Neural progenitor cell (in vitro differentiated cells): ENCODE measurements around the gene SYT5. TPM values are rescaled to one million over a fixed set of nuclear protein-coding genes. Genes with fewer than 3 reads are reported as not detected.

Experiments used
- DNase-seq: peaks from one replicate; pipeline ENCODE4 v3.0.0-alpha.2; 2016; ENCODE audit warnings: low spot score
- H2AFZ ChIP-seq: fragments of 200-600 bp; sonication (generic); replicated peaks from 2 replicates; pipeline ENCODE4 v1.6.1; 2016; ENCODE audit warnings: antibody characterized with exemption
- H3F3A ChIP-seq: fragments of 200-600 bp; sonication (generic); 2 replicates; pipeline ENCODE4 v1.6.1; 2016; ENCODE audit warnings: antibody characterized with exemption, low read depth
- H3K27ac ChIP-seq: fragments of 200-600 bp; sonication (generic); 2 replicates; pipeline ENCODE4 v1.5.1; 2016; ENCODE audit warnings: mild to moderate bottlenecking
- H3K27me3 ChIP-seq: fragments of 200-600 bp; sonication (generic); 2 replicates; pipeline ENCODE4 v1.6.1; 2016; ENCODE audit warnings: mild to moderate bottlenecking, moderate library complexity
- H3K36me3 ChIP-seq: fragments of 200-600 bp; sonication (generic); 2 replicates; pipeline ENCODE4 v1.5.1; 2016
- H3K4me1 ChIP-seq: fragments of 200-600 bp; sonication (generic); 2 replicates; pipeline ENCODE4 v1.6.1; 2016; ENCODE audit warnings: mixed run types
- H3K4me2 ChIP-seq: fragments of 200-600 bp; sonication (generic); 2 replicates; pipeline ENCODE4 v1.6.1; 2016
- H3K4me3 ChIP-seq: fragments of 200-600 bp; sonication (generic); 2 replicates; pipeline ENCODE4 v1.5.1; 2016
- H3K79me2 ChIP-seq: fragments of 200-600 bp; sonication (generic); 2 replicates; pipeline ENCODE4 v1.6.1; 2016; ENCODE audit warnings: low read depth
- H3K9ac ChIP-seq: fragments of 200-600 bp; sonication (generic); 2 replicates; pipeline ENCODE4 v1.6.1; 2016
- H3K9me3 ChIP-seq: fragments of 200-600 bp; sonication (generic); 2 replicates; pipeline ENCODE4 v1.5.1; 2016; ENCODE audit warnings: low read depth
- H4K20me1 ChIP-seq: fragments of 200-600 bp; sonication (generic); 2 replicates; pipeline ENCODE4 v1.6.1; 2016; ENCODE audit warnings: low read depth
- H3K27ac Mint-ChIP-seq: 3 replicates; pipeline ENCODE4 v1.8.0; 2021; ENCODE audit warnings: mixed read lengths
- H3K27me3 Mint-ChIP-seq: 2 replicates; pipeline ENCODE4 v1.8.0; 2022; ENCODE audit warnings: low read depth, mild to moderate bottlenecking, inconsistent platforms, moderate library complexity, mixed read lengths; ENCODE audit not compliant: insufficient read depth
- H3K36me3 Mint-ChIP-seq: 3 replicates; pipeline ENCODE4 v1.8.0; 2021; ENCODE audit warnings: mixed read lengths
- H3K4me1 Mint-ChIP-seq: 3 replicates; pipeline ENCODE4 v1.8.0; 2021; ENCODE audit warnings: mixed read lengths
- H3K4me3 Mint-ChIP-seq: 3 replicates; pipeline ENCODE4 v1.8.0; 2021; ENCODE audit warnings: mild to moderate bottlenecking, moderate library complexity, mixed read lengths
- H3K9me3 Mint-ChIP-seq: 3 replicates; pipeline ENCODE4 v1.8.0; 2020; ENCODE audit warnings: mixed read lengths
- EZH2 ChIP-seq: fragments of 200-600 bp; sonication (generic); IDR thresholded peaks from 2 replicates; pipeline ENCODE4 v1.6.1; 2017; ENCODE audit warnings: antibody characterized with exemption, mild to moderate bottlenecking, moderate library complexity
- EZH2phosphoT487 ChIP-seq: fragments of 200-600 bp; sonication (generic); IDR thresholded peaks from 2 replicates; pipeline ENCODE4 v1.6.1; 2017; ENCODE audit warnings: antibody characterized with exemption
- total RNA-seq: library from RNA; depleted of rRNA; stranded (reverse); fragments of >200 nt; gene quantifications from 2 replicates; pipeline ENCODE4 v1.2.3, GENCODE V29; 2015; ENCODE audit warnings: low replicate concordance
- TF ChIP-seq, protein P1 (sequence below): fragments of 200-600 bp; sonication (generic); IDR thresholded peaks from 2 replicates; pipeline ENCODE4 v1.5.1; 2017; ENCODE audit warnings: antibody characterized with exemption, mild to moderate bottlenecking

SYT5 gene
- total RNA-seq, 1 donor from 2014 or later, result not detected

DNA sequence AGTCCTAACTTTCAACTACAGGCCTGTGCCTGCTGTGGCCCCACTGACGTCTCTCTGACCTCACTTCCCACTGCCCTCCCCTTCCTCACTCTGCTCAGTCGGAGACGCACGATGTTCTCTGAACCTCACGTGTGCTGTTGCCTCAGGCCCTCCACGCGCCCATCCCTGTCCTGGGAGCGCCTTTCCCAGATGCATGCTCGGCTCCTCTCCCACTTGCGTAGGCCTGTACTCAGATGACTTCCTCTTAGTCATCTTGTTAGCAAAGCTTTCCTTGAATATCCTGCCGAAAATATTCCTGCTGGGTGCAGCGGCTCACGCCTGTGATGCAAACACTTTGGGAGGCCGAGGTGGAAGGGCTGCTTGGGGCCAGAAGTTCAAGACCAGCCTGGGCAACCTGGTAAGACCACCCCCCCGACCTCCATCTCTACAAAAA, 9.3 kb upstream of the SYT5 start:
- Mint-ChIP-seq H3K4me1 (peaks cover 4% of the 10 kb centered on the region), H3K27ac (peak overlapping the region; percentile 39), H3K36me3 (no peaks in the 10 kb centered on the region), H3K9me3 (no peaks in the 10 kb centered on the region), H3K27me3 (peaks cover 12% of the 10 kb centered on the region), H3K4me3 (no peak overlapping the region)
- no peaks in the 10 kb centered on the region for H3K9me3 ChIP-seq
- TF ChIP-seq EZH2 (no peak), EZH2phosphoT487 (no peak)
- TF ChIP-seq, protein P1, sequence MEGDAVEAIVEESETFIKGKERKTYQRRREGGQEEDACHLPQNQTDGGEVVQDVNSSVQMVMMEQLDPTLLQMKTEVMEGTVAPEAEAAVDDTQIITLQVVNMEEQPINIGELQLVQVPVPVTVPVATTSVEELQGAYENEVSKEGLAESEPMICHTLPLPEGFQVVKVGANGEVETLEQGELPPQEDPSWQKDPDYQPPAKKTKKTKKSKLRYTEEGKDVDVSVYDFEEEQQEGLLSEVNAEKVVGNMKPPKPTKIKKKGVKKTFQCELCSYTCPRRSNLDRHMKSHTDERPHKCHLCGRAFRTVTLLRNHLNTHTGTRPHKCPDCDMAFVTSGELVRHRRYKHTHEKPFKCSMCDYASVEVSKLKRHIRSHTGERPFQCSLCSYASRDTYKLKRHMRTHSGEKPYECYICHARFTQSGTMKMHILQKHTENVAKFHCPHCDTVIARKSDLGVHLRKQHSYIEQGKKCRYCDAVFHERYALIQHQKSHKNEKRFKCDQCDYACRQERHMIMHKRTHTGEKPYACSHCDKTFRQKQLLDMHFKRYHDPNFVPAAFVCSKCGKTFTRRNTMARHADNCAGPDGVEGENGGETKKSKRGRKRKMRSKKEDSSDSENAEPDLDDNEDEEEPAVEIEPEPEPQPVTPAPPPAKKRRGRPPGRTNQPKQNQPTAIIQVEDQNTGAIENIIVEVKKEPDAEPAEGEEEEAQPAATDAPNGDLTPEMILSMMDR, result no peak
- H3F3A ChIP-seq, result no peaks in the 10 kb centered on the region
- no peak overlapping the region for H3K4me3 ChIP-seq
- H3K27ac ChIP-seq, result no peak overlapping the region
- no peak overlapping the region for H2AFZ ChIP-seq
- no peak overlapping the region for H3K9ac ChIP-seq
- DNase-seq, result no peak
- no peaks in the 10 kb centered on the region for H4K20me1 ChIP-seq
- H3K4me1 ChIP-seq, result no peaks in the 10 kb centered on the region
- H3K36me3 ChIP-seq, result no peaks in the 10 kb centered on the region
- no peak overlapping the region for H3K4me2 ChIP-seq
- no peaks in the 10 kb centered on the region for H3K79me2 ChIP-seq
- peaks cover 14% of the 10 kb centered on the region for H3K27me3 ChIP-seq

DNA sequence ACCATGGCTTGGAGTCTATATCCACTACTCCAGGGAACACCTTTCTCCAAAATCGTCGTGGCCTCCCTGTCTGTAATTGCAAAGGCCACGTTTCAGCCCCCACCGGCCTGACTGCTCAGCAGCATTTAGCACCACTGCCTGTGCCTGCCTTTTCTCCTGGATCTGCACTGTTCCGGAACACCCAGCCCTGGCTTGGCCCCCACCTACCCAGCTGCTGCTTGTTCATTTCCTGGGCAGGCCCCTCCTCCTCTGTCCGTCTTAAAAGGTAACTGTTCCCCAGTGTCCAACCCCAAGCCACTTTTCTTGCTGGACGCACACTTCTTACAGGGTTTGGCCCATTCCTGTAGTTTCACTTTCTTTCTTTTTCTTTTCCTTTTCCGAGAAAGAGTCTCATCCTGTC, 8.5 kb upstream of the SYT5 start:
- Histone ChIP-seq H3K27ac (no peak overlapping the region), H3K4me1 (no peaks in the 10 kb centered on the region), H3K4me3 (no peak overlapping the region), H3K27me3 (peaks cover 20% of the 10 kb centered on the region), H3K9me3 (no peaks in the 10 kb centered on the region), H3K4me2 (no peak overlapping the region), H3K36me3 (no peaks in the 10 kb centered on the region), H2AFZ (no peak overlapping the region), H3K79me2 (no peaks in the 10 kb centered on the region), H3F3A (no peaks in the 10 kb centered on the region), H3K9ac (no peak overlapping the region), H4K20me1 (no peaks in the 10 kb centered on the region)
- Mint-ChIP-seq H3K4me3 (peak overlapping the region; percentile 31), H3K4me1 (peaks cover 4% of the 10 kb centered on the region), H3K36me3 (no peaks in the 10 kb centered on the region), H3K27ac (no peak overlapping the region), H3K9me3 (no peaks in the 10 kb centered on the region), H3K27me3 (peaks cover 15% of the 10 kb centered on the region)
- DNase-seq, result no peak
- TF ChIP-seq EZH2phosphoT487 (no peak), EZH2 (no peak)
- TF ChIP-seq, protein P1, result no peak

DNA sequence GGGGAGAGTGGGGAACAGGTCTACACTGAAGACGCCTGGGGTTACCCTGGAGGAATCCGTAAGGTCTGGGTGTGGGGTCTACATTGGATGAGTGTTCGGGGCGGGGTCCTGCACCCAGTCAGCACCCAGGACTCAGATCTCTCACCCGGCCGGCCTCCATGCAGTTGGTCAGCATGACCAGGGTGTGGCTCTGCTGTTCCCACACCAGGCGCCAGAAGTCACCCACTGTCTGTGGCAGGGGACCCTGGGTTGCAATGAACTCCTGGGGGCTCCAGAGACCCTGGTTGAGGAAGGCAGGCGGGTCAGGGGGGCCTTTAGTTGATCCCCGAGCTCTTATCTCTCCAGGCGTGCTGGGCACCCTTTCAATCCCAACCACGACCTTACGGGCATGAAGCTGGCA, 6.0 kb upstream of the SYT5 start:
- Mint-ChIP-seq H3K27me3 (peaks cover 27% of the 10 kb centered on the region), H3K4me3 (no peak overlapping the region)
- no peak overlapping the region for H3K4me3 ChIP-seq

More for the DNA sequence above, 6.0 kb upstream of the SYT5 start:
- Histone ChIP-seq H3F3A (no peaks in the 10 kb centered on the region), H3K79me2 (no peaks in the 10 kb centered on the region), H3K27ac (no peak overlapping the region), H3K4me2 (no peak overlapping the region), H3K27me3 (peaks cover 42% of the 10 kb centered on the region), H4K20me1 (peaks cover 1% of the 10 kb centered on the region), H3K4me1 (no peaks in the 10 kb centered on the region), H3K9me3 (no peaks in the 10 kb centered on the region), H3K36me3 (no peaks in the 10 kb centered on the region), H3K9ac (no peak overlapping the region), H2AFZ (no peak overlapping the region)
- Mint-ChIP-seq H3K9me3 (peaks cover 2% of the 10 kb centered on the region), H3K4me1 (peaks cover 4% of the 10 kb centered on the region), H3K27ac (no peak overlapping the region), H3K36me3 (no peaks in the 10 kb centered on the region)
- TF ChIP-seq, protein P1, result no peak
- TF ChIP-seq EZH2phosphoT487 (no peak), EZH2 (no peak)
- DNase-seq, result no peak
